ENCODE results near the gene FLRT1.

GRCh38 chr11:64003807-64004589 is 31.7 kb upstream of the FLRT1 start:
- TF ChIP-seq CTCF (IDR thresholded peaks at IDR 0.05) (no peak), POLR2A (IDR thresholded peaks at IDR 0.05) (no peak)

All from ovary (tissue), 3 donors.